ENCODE results near the gene REXO1.

REXO1 gene

DNA sequence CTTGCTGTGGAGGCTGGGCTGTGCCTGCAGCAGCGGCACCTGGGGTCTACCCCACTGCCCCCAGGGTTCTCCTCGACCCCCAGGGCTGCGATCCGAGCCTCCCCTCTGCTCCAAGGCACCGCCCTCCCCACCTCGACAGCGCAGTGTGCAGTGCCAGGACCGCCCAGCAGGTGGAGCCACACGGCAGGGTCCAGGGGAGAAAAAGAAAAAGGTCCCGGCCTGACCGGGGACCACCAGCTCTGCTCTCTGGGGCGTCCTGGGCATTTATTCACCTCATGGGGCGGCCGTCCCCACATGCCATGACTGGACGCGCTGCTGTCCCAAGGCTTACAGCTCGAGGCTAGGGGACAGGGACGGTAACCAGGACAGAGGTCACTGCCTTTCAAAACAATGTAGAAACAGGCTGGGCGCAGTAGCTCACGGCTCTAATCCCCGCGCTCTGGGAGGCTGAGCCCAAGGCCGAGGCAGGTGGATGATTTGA is 10.6 kb downstream of the REXO1 start:
- no peak overlapping the region for H3K9ac ChIP-seq (ENCODE audit: low read length)
- peaks cover 98% of the 10 kb centered on the region for H3K79me2 ChIP-seq (ENCODE audit: low read length)
- no peaks in the 10 kb centered on the region for H3K27me3 ChIP-seq (replicated peaks; ENCODE audit: insufficient read depth, low read length)
- no peaks in the 10 kb centered on the region for H3K4me1 ChIP-seq (ENCODE audit: low read length)
- H3F3A ChIP-seq (ENCODE audit: insufficient read depth, low read length) = no peaks in the 10 kb centered on the region
- H3K27ac ChIP-seq (ENCODE audit: low read length) = no peak overlapping the region
- no peaks in the 10 kb centered on the region for H3K9me2 ChIP-seq (replicated peaks; ENCODE audit: insufficient read depth, low read length)
- H3K4me2 ChIP-seq (ENCODE audit: low read depth, low read length) = no peak overlapping the region
- TF ChIP-seq, protein P1, sequence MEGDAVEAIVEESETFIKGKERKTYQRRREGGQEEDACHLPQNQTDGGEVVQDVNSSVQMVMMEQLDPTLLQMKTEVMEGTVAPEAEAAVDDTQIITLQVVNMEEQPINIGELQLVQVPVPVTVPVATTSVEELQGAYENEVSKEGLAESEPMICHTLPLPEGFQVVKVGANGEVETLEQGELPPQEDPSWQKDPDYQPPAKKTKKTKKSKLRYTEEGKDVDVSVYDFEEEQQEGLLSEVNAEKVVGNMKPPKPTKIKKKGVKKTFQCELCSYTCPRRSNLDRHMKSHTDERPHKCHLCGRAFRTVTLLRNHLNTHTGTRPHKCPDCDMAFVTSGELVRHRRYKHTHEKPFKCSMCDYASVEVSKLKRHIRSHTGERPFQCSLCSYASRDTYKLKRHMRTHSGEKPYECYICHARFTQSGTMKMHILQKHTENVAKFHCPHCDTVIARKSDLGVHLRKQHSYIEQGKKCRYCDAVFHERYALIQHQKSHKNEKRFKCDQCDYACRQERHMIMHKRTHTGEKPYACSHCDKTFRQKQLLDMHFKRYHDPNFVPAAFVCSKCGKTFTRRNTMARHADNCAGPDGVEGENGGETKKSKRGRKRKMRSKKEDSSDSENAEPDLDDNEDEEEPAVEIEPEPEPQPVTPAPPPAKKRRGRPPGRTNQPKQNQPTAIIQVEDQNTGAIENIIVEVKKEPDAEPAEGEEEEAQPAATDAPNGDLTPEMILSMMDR (IDR thresholded peaks at IDR 0.05; ENCODE audit: low read length) = peak; percentile 97
- TF ChIP-seq EZH2 (optimal IDR thresholded peaks at IDR 0.05; ENCODE audit: low read depth, low read length) = no peak
- H2AFZ ChIP-seq (ENCODE audit: low read length) = no peak overlapping the region
- H4K20me1 ChIP-seq (ENCODE audit: insufficient read depth, low read length) = peaks cover 36% of the 10 kb centered on the region
- H3K36me3 ChIP-seq (replicated peaks; ENCODE audit: insufficient read depth, low read length) = no peaks in the 10 kb centered on the region
- no peak overlapping the region for H3K4me3 ChIP-seq (ENCODE audit: low read length)
- H3K9me3 ChIP-seq (replicated peaks; ENCODE audit: insufficient read depth, low read length) = no peaks in the 10 kb centered on the region
- DNase-seq = no peak

GRCh38 chr19:1837222-1837565 is 11.1 kb downstream of the REXO1 start:
- H4K20me1 ChIP-seq (ENCODE audit: insufficient read depth, low read length) = peaks cover 33% of the 10 kb centered on the region
- H3K4me2 ChIP-seq (ENCODE audit: low read depth, low read length) = no peak overlapping the region
- no peak for TF ChIP-seq EZH2 (optimal IDR thresholded peaks at IDR 0.05; ENCODE audit: low read depth, low read length)
- TF ChIP-seq, protein P1 (IDR thresholded peaks at IDR 0.05; ENCODE audit: low read length) = no peak
- TF ChIP-seq EZH2phosphoT487 (IDR thresholded peaks at IDR 0.05; ENCODE audit: low read length) = no peak
- H3K9me2 ChIP-seq (replicated peaks; ENCODE audit: insufficient read depth, low read length) = no peaks in the 10 kb centered on the region
- no peak for DNase-seq
- no peaks in the 10 kb centered on the region for H3K4me1 ChIP-seq (ENCODE audit: low read length)
- no peaks in the 10 kb centered on the region for H3K9me3 ChIP-seq (replicated peaks; ENCODE audit: insufficient read depth, low read length)
- no peaks in the 10 kb centered on the region for H3K27me3 ChIP-seq (replicated peaks; ENCODE audit: insufficient read depth, low read length)
- no peak overlapping the region for H3K4me3 ChIP-seq (ENCODE audit: low read length)
- H3K9ac ChIP-seq (ENCODE audit: low read length) = no peak overlapping the region
- no peak overlapping the region for H2AFZ ChIP-seq (ENCODE audit: low read length)
- no peaks in the 10 kb centered on the region for H3K36me3 ChIP-seq (replicated peaks; ENCODE audit: insufficient read depth, low read length)
- H3F3A ChIP-seq (ENCODE audit: insufficient read depth, low read length) = no peaks in the 10 kb centered on the region
- H3K79me2 ChIP-seq (ENCODE audit: low read length) = peaks cover 96% of the 10 kb centered on the region
- no peak overlapping the region for H3K27ac ChIP-seq (ENCODE audit: low read length)

DNA sequence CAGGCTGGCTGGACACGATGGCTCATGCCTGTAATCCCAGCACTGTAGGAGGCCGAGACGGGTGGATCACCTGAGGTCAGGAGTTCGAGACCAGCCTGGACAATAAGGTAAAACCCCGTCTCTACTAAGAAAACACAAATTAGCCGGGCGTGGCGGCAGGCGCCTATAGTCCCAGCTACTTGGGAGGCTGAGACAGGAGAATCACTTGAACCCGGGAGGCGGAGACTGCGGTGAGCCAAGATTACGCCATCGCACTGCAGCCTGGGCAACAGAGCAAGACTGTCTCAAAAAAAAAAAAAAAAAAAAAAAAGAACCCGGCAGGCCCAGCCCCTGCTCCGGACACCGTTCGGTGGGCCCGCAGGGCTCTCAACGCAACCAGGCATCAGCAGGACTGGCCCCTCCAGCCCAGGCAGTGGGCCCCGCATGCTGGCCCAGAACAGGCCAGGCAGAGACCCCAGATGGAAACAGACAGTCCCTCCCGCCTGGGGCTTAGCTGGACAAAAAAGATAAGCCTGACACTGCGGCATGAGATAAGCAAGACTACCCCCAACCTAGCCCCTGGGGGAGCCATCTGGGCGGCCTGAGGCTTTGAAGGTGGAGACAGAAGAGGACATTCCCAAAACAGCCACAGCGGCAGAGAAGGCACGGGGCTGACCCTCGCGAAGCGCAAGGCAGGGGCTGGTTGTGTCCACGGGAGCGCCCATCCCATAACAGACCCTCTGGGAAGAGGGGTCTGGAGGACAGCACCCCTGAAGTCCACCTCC is 11.6 kb downstream of the REXO1 start:
- H3K36me3 ChIP-seq (replicated peaks; ENCODE audit: insufficient read depth, low read length) = no peaks in the 10 kb centered on the region
- peaks cover 96% of the 10 kb centered on the region for H3K79me2 ChIP-seq (ENCODE audit: low read length)
- DNase-seq = no peak
- no peaks in the 10 kb centered on the region for H3F3A ChIP-seq (ENCODE audit: insufficient read depth, low read length)
- no peaks in the 10 kb centered on the region for H3K27me3 ChIP-seq (replicated peaks; ENCODE audit: insufficient read depth, low read length)
- H3K27ac ChIP-seq (ENCODE audit: low read length) = no peak overlapping the region
- no peak overlapping the region for H3K4me2 ChIP-seq (ENCODE audit: low read depth, low read length)
- peaks cover 31% of the 10 kb centered on the region for H4K20me1 ChIP-seq (ENCODE audit: insufficient read depth, low read length)
- no peak overlapping the region for H3K4me3 ChIP-seq (ENCODE audit: low read length)
- no peaks in the 10 kb centered on the region for H3K9me2 ChIP-seq (replicated peaks; ENCODE audit: insufficient read depth, low read length)
- no peak overlapping the region for H2AFZ ChIP-seq (ENCODE audit: low read length)
- no peak overlapping the region for H3K9ac ChIP-seq (ENCODE audit: low read length)
- H3K9me3 ChIP-seq (replicated peaks; ENCODE audit: insufficient read depth, low read length) = no peaks in the 10 kb centered on the region
- TF ChIP-seq EZH2phosphoT487 (IDR thresholded peaks at IDR 0.05; ENCODE audit: low read length) (no peak), EZH2 (optimal IDR thresholded peaks at IDR 0.05; ENCODE audit: low read depth, low read length) (no peak)
- TF ChIP-seq, protein P1 (IDR thresholded peaks at IDR 0.05; ENCODE audit: low read length) = no peak
- H3K4me1 ChIP-seq (ENCODE audit: low read length) = no peaks in the 10 kb centered on the region

All from MM.1S (cell line).